HG03432 (cell line): ENCODE measurements around the gene KIF26B.

ENCODE experiments used
- ATAC-seq: cut with Tn5 transposase; IDR thresholded peaks from one replicate; pipeline ENCODE4 v1.9.1; 2021; ENCODE audit warnings: mild to moderate bottlenecking, moderate library complexity; ENCODE audit not compliant: unreplicated experiment

KIF26B gene

DNA sequence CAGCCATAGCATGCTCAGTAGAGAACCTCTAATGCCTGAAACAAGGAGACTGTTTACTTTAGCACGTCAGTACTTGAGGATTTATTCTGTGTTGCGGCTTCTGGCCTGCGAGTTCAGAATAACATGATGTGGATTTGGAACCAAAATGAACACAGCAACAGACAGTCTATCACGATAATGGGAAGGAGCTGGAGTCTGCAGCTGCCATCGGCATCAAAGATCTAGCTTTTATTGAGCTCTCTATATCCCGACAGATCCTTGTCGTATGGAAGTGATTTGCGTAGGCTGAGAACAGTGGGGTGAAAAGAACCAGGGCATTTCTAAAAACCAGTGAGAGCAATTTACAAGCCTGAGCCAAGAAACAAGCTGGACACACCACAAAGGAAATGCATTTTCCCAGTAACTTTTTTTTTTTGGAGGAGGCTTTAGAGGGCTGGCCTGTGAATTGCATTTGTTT, 294.2 kb downstream of the KIF26B start:
- ATAC-seq = no peak

DNA sequence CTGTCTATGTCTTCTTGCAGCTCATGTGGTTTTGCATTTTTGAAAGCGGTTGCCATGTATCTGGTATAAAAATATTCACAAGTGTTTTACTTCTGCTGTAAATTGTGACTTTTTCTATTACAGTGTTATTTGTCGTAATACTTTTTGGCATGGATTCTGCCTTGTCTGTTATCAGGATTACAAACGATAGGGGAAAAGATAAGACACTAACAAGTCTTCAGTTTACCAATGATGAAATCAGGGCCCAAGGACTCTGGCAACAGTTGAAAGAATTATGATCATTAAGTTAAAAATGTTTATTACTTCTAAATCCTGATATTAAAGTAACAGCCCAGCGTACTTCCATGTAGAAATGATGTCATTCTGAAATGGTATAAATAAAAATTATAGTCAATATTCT, 298.8 kb downstream of the KIF26B start:
- ATAC-seq = no peak

DNA sequence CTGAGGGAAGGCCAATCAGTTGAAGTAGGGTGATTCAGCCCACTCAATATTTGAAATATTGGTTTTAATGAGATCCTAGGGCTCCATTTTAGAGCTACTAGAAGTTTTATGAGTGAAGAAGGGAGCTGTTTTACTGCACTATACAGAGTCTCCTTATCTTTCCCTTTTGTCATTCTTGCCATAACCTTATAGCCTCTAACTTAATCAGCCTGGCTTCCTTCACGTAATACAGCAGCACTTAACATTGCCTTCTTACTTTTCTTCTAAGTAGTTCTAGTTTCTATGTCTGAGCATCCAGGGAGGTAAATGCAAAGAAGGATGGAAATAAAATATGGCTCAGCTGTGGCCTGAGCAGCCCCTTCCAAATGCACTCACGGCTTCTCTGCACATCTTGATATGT, 299.3 kb downstream of the KIF26B start:
- ATAC-seq = no peak

DNA sequence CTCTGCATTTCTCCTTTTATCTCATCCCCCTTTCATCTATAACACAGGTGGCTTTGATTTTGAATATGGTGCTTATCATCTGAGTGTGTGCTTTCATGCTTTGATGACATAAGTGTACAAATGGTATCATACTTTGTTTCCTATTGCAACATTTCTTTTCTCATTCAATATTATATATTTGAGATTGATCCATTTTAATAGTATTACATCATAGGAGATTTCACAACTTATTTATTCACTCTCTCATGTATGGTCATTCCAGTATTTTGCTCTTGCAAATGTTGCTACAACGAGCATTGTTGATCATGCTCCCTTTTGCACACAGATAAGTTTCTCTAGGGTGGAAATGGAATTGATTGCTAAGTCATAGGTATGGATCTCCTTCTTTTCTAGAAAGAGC, 302.8 kb downstream of the KIF26B start:
- no peak for ATAC-seq

DNA sequence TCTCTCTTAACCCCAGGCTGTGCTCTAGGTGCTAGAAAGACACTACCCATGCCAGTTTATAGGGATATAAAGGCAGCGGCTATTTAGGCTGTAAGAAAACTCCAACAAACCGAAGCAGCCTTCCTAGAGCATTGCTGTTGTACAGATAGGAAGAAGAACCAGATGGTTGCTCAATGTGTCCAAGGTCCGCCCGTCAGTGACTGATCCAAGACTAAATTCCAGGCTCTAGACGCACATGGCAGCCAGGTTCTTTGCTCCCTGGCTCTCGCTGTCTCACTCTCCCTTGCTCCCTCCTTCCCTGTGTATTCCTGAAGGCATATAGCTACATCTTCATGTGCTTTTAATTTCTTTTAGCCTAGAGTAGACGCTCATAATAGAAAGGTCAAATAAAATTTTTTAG, 303.4 kb downstream of the KIF26B start:
- no peak for ATAC-seq

DNA sequence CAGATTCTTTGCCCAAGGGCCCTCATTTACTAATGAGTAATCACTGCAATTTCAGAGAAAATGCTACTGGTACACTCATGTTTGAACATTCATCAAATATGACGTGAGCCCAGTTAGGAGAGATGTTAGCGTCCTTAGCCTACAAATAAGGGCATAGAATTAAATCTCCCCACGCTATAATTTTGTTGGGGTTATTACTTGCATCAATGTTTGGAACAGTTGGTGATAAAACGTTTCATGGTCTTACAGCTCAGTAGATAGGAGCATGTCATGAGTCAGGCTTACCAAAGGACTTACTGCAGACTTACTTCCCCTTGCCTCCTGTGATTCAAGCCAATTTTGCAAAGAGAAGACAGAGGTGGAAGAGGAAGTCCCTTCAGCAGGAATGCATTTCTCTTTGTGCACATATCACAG, 304.0 kb downstream of the KIF26B start:
- ATAC-seq = no peak

DNA sequence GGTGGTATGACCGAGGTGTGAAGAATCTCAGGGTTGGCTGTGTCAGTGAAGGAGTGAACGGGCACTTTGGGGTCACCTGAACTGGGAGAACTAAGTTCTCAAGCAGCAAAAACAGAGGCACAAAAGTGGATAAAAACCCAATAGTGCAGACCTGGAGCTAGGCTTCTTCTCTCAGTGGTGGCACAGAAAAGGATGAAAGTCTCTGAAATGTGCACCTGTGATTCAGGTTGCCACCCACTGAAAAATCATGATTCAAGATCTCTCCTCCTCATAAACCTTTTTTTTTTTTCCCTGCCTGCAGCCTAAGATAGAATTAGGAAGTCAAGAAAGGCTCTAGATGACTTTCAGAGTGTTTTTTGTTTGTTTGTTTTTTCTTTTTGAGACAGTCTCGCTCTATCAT, 304.8 kb downstream of the KIF26B start:
- no peak for ATAC-seq

DNA sequence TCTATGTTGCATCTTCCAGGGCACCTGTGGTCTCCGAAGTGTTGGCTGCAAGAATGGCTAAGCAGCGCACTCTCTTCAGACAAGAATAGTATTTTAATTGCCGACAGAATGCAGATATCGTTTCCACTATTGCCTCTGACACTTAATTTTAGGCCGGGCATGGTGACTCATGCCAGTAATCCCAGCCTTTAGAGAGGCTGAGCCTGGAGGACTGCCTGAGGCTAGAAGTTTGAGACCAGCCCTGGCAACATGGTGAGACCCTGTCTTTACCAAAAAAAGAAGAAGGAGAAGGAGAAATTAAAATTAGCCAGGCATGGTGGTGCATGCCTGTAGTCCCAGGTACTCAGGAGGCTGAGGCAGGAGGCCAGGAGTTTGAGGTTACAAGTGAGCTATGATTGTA, 306.9 kb downstream of the KIF26B start:
- ATAC-seq = no peak

DNA sequence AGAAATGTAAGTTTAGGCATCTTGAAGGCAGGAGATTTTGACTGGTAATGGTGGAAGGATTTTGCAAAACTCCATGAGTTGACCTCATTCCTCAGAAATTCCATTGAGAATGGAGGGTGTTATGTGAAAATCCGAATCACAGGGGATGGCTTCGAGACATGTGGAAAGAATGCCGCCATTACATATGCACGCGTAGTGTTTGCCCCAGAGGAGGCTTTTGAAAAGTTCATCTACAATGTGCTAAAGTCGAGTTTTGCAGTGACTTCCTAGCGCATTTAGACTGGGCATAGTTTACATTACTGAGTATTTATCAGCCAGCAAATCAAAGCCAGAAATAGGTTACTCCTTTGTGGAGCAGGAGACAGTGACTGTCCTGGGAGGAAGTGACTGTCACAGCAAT, 307.4 kb downstream of the KIF26B start:
- ATAC-seq = no peak

DNA sequence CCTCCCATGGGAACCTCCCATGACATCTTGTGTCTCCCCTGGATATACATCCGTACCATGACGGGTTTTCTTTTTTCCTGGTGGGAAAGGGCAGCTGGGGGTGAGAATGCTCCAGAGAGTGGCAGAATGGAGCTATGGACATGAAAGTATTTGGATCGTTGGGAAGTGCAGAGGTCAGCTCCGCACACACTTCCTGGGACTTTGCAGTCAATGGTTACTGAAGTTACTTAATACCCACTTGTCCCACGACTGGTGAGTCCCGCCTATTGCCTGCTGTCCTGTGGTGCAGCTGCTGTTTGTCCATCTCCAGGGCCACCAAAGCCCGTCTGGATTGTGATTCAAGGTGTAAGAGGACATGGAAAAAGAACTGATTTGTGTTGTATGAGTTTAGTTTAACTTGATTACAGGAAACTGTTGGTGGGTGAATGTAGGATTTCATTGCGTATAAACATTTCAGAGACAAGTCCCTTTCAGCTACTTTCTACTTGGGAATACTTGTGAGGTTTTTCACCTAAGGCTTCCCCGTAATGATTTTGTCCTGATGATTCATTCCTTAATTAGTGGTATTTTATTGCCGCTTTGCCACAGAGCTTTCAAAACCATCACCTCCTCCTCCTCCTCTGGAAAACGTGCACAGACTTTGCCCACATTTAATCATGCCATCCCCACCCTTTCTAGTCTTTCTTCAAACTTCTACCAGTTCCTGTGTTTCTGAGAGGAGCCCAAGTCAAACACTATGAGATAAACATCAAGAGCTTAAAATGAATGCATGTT, 308.8 kb downstream of the KIF26B start:
- ATAC-seq = no peak

DNA sequence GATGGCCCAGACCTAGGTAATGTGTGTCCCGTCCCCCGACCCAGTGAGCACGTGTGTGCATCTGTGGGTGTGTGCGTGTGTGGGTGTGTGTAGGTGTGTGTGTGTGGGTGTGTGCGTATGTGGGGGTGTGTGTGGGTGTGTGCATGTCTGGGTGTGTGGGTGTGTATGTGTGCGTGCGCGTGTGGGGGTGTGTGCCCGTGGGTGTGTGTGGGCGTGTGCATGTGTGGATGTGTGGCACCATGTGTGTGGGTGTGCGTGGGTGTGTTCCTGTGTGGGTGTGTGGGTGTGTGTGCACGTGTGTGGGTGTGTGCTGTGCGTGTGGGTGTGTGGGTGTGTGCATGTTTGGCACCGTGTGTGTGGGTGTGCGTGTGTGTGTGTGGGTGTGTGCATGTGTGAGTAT, 309.5 kb downstream of the KIF26B start:
- no peak for ATAC-seq

DNA sequence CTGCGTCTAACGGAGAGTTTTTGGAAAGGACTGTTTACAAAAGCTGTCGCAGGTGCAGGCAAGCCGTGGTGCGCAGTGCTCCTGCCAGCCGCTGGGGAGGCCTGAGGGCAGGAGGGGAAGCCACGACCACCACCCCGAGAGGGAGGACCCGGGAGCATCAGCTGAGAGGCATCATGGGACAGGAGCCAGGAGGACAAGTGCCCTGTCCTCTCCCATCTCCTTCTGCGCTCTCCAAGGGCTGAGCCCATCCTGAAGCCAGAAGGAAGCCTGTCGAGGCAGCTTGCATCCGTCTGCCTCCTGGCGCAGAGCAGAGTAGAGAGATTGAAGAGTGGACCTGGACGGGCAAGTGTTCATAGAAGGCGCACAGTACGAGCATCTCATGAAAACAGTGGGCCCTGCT, 310.9 kb downstream of the KIF26B start:
- ATAC-seq = no peak

DNA sequence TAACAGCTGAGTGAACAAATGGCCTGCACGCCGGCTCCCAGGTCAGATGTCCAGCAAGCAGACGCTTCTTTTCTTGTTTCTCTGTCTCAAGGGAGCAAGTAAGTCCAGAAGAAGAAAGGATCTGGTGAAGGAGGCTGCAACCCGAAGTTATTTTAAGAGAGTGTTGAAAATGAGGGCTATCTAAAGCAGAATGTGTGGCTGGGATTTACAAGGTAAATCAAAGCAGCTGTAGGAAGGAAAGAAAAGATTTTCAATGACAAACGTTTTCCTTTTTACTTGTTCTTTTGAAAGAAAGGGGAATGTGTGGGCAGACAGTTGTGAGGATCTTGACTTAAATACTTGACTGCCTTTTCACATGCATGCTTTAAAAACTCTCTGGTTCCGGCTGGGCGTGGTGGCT, 311.5 kb downstream of the KIF26B start:
- no peak for ATAC-seq

DNA sequence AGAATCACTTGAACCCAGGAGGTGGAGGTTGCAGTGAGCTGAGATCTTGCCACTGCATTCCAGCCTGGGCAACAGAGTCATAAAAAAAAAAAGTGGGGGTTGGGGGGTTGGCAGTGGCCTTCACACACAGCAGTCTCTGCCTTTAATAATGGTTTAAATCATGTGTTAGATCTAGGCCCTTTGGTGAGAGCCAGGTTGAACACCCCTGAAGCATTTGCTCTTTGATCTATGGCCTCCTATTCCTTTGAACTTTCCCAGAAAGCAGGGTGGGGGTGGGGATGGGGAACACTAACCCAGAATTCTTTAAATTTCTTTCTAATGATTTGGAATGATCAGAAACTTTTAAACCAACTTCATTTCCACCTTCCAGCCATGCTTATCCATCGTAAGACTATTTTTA, 313.0 kb downstream of the KIF26B start:
- ATAC-seq = no peak

DNA sequence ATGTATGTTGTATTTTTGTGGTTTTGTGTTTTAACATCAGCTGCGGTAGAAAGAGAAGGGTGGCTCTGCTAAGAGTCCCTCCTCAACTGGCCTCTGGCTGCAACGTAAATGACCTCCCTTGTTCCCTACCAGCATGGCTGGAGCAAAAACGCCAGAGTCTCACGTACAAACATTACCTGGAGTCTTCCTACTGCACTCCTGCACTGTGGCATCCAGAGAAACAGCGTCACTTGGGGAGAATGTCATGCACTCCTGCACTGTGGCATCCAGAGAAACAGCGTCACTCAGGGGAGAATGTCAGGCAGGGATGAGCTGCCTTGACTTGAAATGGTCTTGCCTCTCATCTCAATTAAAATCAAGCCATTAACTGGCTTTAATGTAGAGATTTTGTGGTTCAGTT, 314.2 kb downstream of the KIF26B start:
- no peak for ATAC-seq

DNA sequence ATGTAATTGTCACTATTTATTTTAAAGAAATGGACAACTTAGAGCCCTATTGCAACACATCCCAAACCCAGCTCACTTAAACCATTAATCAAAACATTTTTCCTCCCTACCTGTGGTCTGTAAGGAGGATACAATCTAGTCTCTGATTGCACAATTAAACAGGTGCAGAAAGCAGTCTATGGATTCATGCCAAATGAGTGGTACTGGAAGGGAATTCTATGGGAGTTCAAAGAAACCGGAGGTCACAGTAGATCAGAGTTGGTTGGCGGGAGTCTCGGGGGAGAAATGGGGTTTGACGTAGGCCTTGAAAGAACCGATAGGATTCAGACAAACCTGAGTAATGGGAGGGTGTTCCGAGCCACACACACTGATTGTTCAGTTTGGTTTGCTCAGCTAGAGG, 314.9 kb downstream of the KIF26B start:
- no peak for ATAC-seq

DNA sequence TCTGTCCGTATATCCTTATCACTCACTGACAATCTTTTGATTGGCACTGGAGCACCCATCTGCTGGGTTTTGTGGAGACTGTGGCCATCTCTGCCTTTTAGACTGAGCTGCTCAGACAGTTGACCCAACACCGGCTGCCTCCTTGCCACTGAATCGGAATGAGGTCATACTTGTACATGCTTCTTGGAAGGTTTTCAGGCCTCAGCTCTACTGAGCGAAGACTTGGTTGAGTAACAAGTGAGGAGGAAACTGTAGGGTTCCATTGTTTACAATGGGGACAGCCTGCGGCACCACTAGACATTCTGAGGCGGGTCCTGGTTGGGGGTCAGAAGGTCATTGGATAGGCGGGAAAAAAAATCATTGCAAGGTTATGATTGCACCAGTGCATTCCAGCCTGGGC, 320.3 kb downstream of the KIF26B start:
- ATAC-seq = no peak

DNA sequence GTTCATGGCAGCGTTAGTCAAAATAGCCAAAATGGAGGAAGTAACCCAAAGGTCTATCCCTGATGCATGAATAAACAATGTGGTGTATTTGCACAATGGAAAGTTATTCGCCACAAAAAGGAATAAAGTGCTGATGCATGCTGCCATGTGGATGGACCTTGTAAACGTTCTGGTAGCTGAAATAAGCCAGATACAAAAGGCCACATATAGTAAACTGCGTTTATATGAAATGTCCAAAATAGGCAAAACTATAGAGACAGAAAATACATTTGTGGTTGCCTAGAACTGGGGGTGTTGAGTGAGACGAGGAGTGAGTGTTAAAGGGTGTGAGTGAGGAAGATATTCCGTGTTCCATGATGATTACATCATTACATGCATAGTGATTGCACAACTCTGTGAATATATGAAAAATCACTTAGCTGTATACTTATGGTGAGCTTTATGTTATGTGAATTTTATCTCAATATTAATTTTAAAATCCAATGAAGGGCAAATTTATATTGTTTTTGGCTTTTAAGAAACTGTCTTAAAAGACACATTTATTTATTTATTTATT, 321.3 kb downstream of the KIF26B start:
- ATAC-seq = no peak

DNA sequence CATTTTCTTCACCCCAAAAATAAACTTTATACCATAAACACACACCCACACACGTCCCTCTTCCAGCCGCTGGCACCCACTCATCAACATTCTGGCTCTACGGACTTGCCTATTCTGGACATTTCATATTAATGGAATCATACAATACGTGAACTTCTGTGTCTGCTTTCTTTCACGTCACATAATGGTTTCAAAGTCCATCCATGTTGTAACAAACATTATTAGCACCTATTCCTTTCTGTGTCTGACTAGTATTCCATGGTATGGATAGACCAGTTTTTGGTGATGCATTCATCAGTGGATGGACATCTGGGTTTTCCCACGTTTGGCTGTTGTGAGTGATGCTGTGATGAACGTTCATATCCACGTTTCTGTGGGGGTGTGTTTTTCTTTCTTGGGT, 323.2 kb downstream of the KIF26B start:
- no peak for ATAC-seq

DNA sequence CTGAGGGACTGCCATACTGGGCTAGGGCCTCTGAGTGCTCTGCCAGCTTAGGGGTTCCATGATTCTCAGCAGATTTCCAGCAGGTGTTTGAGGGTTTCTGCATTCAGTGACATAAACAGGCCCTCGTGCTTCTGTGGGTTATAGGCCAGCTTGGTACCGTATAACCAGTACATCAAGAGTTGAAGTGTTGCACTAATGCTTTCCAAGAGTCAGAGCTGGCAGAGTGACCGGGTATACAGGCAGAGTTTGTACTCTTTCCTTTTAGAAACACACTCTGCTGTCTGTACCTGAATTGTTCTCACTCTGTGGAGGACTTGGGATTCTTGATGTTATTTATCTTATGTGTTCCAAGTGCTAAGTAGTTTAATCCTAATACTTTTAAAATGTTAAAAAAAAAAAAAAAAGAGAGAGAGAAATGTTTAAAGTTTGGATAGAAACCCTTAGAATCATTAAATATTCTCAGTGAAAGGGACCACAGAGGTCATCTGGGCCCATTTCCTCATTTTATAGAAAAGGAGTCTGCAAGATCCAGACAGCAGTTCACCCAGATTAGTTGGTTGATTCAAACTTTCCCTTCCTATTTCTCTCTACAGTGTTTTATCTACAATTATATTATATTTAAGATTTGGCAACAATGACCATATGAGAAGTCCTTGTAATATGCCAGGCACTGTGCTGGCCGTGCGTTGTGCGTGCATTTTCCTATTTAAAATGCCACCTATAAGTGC, 325.8 kb downstream of the KIF26B start:
- no peak for ATAC-seq

DNA sequence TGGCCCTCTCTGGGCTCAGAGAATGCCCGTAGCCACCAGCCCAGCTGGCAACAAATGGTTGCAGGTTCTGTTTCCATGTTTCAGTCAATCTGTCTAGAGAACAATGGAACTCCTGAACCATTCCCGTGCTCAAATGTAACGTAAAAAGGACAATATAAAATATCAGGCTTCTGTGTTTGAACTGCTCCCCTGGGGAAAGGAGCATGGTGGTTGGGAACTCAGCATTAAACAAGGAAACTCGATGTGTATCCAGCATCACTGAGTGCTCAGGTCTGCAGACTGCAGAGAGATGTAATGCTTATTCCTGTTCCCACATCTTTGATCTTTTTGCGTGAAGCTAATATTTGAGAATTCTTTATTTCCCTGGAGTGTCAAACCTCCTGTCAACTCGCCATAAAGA, 326.5 kb downstream of the KIF26B start:
- ATAC-seq = no peak

DNA sequence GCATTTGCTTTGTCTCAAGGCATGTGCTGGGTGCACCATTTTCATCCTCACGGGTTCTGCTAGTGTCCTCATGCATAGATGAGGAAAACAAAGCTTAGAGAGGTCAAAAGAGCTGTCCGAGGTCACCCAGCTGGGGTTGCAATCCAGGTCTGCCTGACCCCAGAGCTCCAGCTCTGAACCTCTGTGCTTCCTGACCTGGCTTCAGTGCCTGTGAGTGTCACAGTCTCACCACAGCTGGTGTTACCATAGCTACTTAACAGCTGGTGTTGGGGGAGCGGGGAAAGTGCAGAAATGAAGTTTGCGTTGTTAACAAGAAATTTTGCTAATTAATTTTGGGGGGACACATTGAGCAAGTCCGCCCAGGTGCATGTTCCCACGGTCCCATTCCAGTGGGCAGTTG, 328.5 kb downstream of the KIF26B start:
- no peak for ATAC-seq
